Endothelial cell (in vitro differentiated cells): ENCODE data around the gene FAM193A. TPM values are rescaled to one million over a fixed set of nuclear protein-coding genes. Genes with fewer than 3 reads are reported as not detected.

Experiments
- DNase-seq: peaks from one replicate; pipeline ENCODE4 v3.0.0; 2021; ENCODE audit warnings: low spot score
- H3K27ac Mint-ChIP-seq: one replicate; pipeline ENCODE4 v1.8.0; 2021; ENCODE audit warnings: mixed read lengths, inconsistent platforms; ENCODE audit not compliant: unreplicated experiment
- H3K27me3 Mint-ChIP-seq: one replicate; pipeline ENCODE4 v1.8.0; 2021; ENCODE audit warnings: mild to moderate bottlenecking, moderate library complexity, mixed read lengths, inconsistent platforms; ENCODE audit not compliant: unreplicated experiment
- H3K36me3 Mint-ChIP-seq: one replicate; pipeline ENCODE4 v1.8.0; 2021; ENCODE audit warnings: mild to moderate bottlenecking, low read depth, mixed read lengths, inconsistent platforms; ENCODE audit not compliant: unreplicated experiment
- H3K4me1 Mint-ChIP-seq: one replicate; pipeline ENCODE4 v1.8.0; 2021; ENCODE audit warnings: mild to moderate bottlenecking, mixed read lengths, inconsistent platforms; ENCODE audit not compliant: unreplicated experiment
- H3K4me3 Mint-ChIP-seq: one replicate; pipeline ENCODE4 v1.8.0; 2021; ENCODE audit warnings: mild to moderate bottlenecking, mixed read lengths, inconsistent platforms; ENCODE audit not compliant: unreplicated experiment
- H3K9me3 Mint-ChIP-seq: one replicate; pipeline ENCODE4 v1.8.0; 2021; ENCODE audit warnings: mixed read lengths, inconsistent platforms; ENCODE audit not compliant: unreplicated experiment
- CTCF ChIP-seq: fragments of 200-600 bp; sonication (generic); IDR thresholded peaks from one replicate; pipeline ENCODE4 v1.5.0; 2021; ENCODE audit warnings: antibody characterized with exemption; ENCODE audit not compliant: unreplicated experiment
- total RNA-seq: library from RNA; stranded (reverse); fragmentation: NEBNext Ultra II Directional; extraction: Animal tissue kit (Norgen Biotek cat#: 25700); gene quantifications from one replicate; pipeline ENCODE4 v1.2.1, GENCODE V29; 2021; ENCODE audit not compliant: unreplicated experiment

The FAM193A gene
- total RNA-seq, 1 donor from 2014 or later: 33.7 TPM

- H3K36me3 Mint-ChIP-seq: peaks cover 15% of the 10 kb centered on the region
- peaks cover 4% of the 10 kb centered on the region for H3K27me3 Mint-ChIP-seq
- no peak for TF ChIP-seq CTCF
- DNase-seq: no peak
- no peak overlapping the region for H3K4me3 Mint-ChIP-seq
- peaks cover 17% of the 10 kb centered on the region for H3K4me1 Mint-ChIP-seq
- peak overlapping the region; percentile 20 for H3K27ac Mint-ChIP-seq
- H3K9me3 Mint-ChIP-seq: no peaks in the 10 kb centered on the region
Measured at GRCh38 chr4:2570036-2570435, 33.6 kb downstream of the FAM193A start.

GRCh38 chr4:2570551-2571222, 34.2 kb downstream of the FAM193A start:
- no peak for DNase-seq
- Mint-ChIP-seq H3K4me3 (no peak overlapping the region), H3K9me3 (no peaks in the 10 kb centered on the region), H3K36me3 (peaks cover 15% of the 10 kb centered on the region), H3K27me3 (peaks cover 4% of the 10 kb centered on the region), H3K27ac (peak overlapping the region; percentile 20), H3K4me1 (peaks cover 17% of the 10 kb centered on the region)
- TF ChIP-seq CTCF: no peak

DNA sequence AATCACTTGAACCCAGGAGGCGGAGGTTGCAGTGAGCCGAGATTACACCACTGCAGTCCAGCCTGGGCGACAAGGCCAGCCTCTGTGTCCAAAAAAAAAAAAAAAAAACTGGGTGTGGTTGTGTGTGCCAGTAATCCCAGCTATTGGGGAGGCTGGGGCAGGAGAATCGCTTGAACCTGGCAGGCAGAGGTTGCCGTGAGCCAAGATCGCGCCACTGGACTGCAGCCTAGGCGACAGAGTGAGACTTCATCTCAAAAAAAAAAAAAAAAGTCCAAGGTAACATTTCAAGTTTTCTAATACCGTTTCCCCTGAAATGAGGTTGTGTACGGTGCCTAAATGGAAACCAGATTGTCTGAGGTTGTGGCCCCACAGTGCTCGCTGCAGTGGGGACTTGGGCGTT, 35.6 kb downstream of the FAM193A start:
- H3K4me1 Mint-ChIP-seq: peaks cover 17% of the 10 kb centered on the region
- H3K27me3 Mint-ChIP-seq: peaks cover 4% of the 10 kb centered on the region
- H3K27ac Mint-ChIP-seq: no peak overlapping the region
- TF ChIP-seq CTCF: no peak
- no peak overlapping the region for H3K4me3 Mint-ChIP-seq
- DNase-seq: no peak
- H3K36me3 Mint-ChIP-seq: peaks cover 16% of the 10 kb centered on the region
- no peaks in the 10 kb centered on the region for H3K9me3 Mint-ChIP-seq

- H3K27ac Mint-ChIP-seq: no peak overlapping the region
- H3K4me3 Mint-ChIP-seq: no peak overlapping the region
- no peak for TF ChIP-seq CTCF
Measured at GRCh38 chr4:2572866-2573265, 36.4 kb downstream of the FAM193A start.

GRCh38 chr4:2574009-2574408, 37.6 kb downstream of the FAM193A start:
- H3K4me1 Mint-ChIP-seq: peaks cover 13% of the 10 kb centered on the region
- DNase-seq: no peak
- no peak for TF ChIP-seq CTCF
- H3K9me3 Mint-ChIP-seq: no peaks in the 10 kb centered on the region
- peak overlapping the region; percentile 19 for H3K4me3 Mint-ChIP-seq
- peak overlapping the region; percentile 32 for H3K27ac Mint-ChIP-seq
- H3K36me3 Mint-ChIP-seq: peaks cover 12% of the 10 kb centered on the region
- H3K27me3 Mint-ChIP-seq: peaks cover 4% of the 10 kb centered on the region

More at GRCh38 chr4:2572866-2573265, 36.4 kb downstream of the FAM193A start:
- Mint-ChIP-seq H3K9me3 (no peaks in the 10 kb centered on the region), H3K36me3 (peaks cover 14% of the 10 kb centered on the region), H3K4me1 (peaks cover 14% of the 10 kb centered on the region), H3K27me3 (peaks cover 4% of the 10 kb centered on the region)
- no peak for DNase-seq
